Body of pancreas (tissue), 4 donors: Measurements from ENCODE around the gene DLGAP1.

Experiments
- CTCF ChIP-seq, 7 experiments: fragments of 450-650 bp in 4 of 7; fragments of 200-600 bp in 3 of 7; sonication (generic) in 3 of 7; IDR thresholded peaks; one replicate each; pipeline ENCODE4 v1.5.1; 2016 to 2019; ENCODE audit warnings: antibody characterized with exemption in 7 of 7
- POLR2A ChIP-seq, 3 donors: fragments of 450-650 bp; IDR thresholded peaks; one replicate each; pipeline ENCODE4 v1.6.1; 2016; ENCODE audit warnings: antibody characterized with exemption in 3 of 3, mild to moderate bottlenecking in 2 of 3

- TF ChIP-seq CTCF (IDR thresholded peaks at IDR 0.05) (no peak), POLR2A (IDR thresholded peaks at IDR 0.05) (no peak)
These were observed 805.3 kb downstream of the DLGAP1 start for GRCh38 chr18:3649633-3650426.
